Fibroblast of mammary gland (primary cell): Measurements from ENCODE around the gene PPP2R2C.
A peak's percentile ranks its signal among the peaks of the same experiment; 100 is the strongest.

Source experiments
- DNase-seq: peaks from one replicate; pipeline ENCODE4 v3.0.0-alpha.2; 2010; ENCODE audit warnings: low read depth
- H3K4me3 ChIP-seq: 2 replicates; pipeline ENCODE4 v1.5.1; 2011; ENCODE audit warnings: low read depth, mild to moderate bottlenecking, low read length, moderate library complexity; ENCODE audit not compliant: control insufficient read depth
- CTCF ChIP-seq: conservative IDR thresholded peaks from 2 replicates; pipeline ENCODE4 v1.5.1; 2011; ENCODE audit warnings: low read depth, low read length, inconsistent platforms; ENCODE audit not compliant: control insufficient read depth, insufficient read depth

PPP2R2C gene

GRCh38 chr4:6351246-6352000, 121.0 kb downstream of the PPP2R2C start:
- TF ChIP-seq CTCF, result no peak
- no peak for DNase-seq
- no peak overlapping the region for H3K4me3 ChIP-seq

GRCh38 chr4:6350646-6351045, 121.8 kb downstream of the PPP2R2C start:
- DNase-seq, result no peak
- TF ChIP-seq CTCF, result no peak
- no peak overlapping the region for H3K4me3 ChIP-seq

GRCh38 chr4:6349896-6350603, 122.4 kb downstream of the PPP2R2C start:
- peak; percentile 19 for DNase-seq

GRCh38 chr4:6348408-6348807, 124.0 kb downstream of the PPP2R2C start:
- DNase-seq, result no peak
- no peak overlapping the region for H3K4me3 ChIP-seq
- no peak for TF ChIP-seq CTCF

More at GRCh38 chr4:6349896-6350603, 122.4 kb downstream of the PPP2R2C start:
- TF ChIP-seq CTCF, result no peak
- H3K4me3 ChIP-seq, result no peak overlapping the region

- DNase-seq, result no peak
- no peak overlapping the region for H3K4me3 ChIP-seq
- no peak for TF ChIP-seq CTCF
Measured at GRCh38 chr4:6347511-6348045, 124.8 kb downstream of the PPP2R2C start.

- DNase-seq, result no peak
- no peak for TF ChIP-seq CTCF
- no peak overlapping the region for H3K4me3 ChIP-seq
Measured at GRCh38 chr4:6346373-6347110, 125.9 kb downstream of the PPP2R2C start.
